ENCODE data around the gene ZSCAN5B. TPM values are rescaled to one million over a fixed set of nuclear protein-coding genes. Genes with fewer than 3 reads are reported as not detected.

ZSCAN5B gene
- total RNA-seq, 4 donors from 2014 or later = 1.2 TPM; not detected in 3

DNA sequence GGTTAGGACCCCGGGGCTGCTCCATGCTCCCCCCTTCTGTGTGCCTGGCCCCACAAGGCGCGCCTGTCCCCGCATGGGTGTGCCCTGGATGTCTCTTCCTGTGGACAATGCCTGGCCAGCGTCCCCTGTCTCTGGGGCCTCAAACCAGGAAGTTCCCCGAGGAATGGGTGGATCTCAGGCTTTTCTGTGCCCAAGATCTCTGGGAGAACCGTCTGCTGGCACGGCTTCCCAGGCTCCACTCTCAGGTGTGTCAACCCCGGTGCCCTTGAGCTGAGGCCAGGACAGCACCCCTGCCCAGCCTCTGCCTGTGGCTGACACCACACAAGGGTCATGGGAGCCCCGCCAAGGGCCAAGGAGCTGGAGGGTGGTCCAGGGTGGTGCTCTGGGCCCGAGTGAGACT, 40.8 kb downstream of the ZSCAN5B start:
- Histone ChIP-seq H3K27me3 (no peaks in the 10 kb centered on the region), H3K36me3 (peaks cover 15 to 77% (median 56%) of the 10 kb centered on the region in 4 donors), H3K27ac (replicated peaks in 1 of 4) (peak overlapping the region in 3 of 4 donors; percentile 14 to 39 (median 20)), H3K4me1 (peaks cover 0 to 16% (median 10%) of the 10 kb centered on the region in 4 donors), H3K4me3 (no peak overlapping the region), H3K9me3 (no peaks in the 10 kb centered on the region)
- TF ChIP-seq POLR2A (IDR thresholded peaks at IDR 0.05; ENCODE audit: low read depth) = no peak
- TF ChIP-seq EP300 (IDR thresholded peaks at IDR 0.05) = no peak
- no peak for TF ChIP-seq POLR2AphosphoS5 (IDR thresholded peaks at IDR 0.05)
- TF ChIP-seq, protein P1, sequence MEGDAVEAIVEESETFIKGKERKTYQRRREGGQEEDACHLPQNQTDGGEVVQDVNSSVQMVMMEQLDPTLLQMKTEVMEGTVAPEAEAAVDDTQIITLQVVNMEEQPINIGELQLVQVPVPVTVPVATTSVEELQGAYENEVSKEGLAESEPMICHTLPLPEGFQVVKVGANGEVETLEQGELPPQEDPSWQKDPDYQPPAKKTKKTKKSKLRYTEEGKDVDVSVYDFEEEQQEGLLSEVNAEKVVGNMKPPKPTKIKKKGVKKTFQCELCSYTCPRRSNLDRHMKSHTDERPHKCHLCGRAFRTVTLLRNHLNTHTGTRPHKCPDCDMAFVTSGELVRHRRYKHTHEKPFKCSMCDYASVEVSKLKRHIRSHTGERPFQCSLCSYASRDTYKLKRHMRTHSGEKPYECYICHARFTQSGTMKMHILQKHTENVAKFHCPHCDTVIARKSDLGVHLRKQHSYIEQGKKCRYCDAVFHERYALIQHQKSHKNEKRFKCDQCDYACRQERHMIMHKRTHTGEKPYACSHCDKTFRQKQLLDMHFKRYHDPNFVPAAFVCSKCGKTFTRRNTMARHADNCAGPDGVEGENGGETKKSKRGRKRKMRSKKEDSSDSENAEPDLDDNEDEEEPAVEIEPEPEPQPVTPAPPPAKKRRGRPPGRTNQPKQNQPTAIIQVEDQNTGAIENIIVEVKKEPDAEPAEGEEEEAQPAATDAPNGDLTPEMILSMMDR (IDR thresholded peaks at IDR 0.05) = no peak
- intact Hi-C loops (cut with DNase I) = no loop called here
- DNase-seq (ENCODE audit: extremely low spot score) = no peak
- 71% methylated on average over 9 of the region's 11 CpGs for WGBS

DNA sequence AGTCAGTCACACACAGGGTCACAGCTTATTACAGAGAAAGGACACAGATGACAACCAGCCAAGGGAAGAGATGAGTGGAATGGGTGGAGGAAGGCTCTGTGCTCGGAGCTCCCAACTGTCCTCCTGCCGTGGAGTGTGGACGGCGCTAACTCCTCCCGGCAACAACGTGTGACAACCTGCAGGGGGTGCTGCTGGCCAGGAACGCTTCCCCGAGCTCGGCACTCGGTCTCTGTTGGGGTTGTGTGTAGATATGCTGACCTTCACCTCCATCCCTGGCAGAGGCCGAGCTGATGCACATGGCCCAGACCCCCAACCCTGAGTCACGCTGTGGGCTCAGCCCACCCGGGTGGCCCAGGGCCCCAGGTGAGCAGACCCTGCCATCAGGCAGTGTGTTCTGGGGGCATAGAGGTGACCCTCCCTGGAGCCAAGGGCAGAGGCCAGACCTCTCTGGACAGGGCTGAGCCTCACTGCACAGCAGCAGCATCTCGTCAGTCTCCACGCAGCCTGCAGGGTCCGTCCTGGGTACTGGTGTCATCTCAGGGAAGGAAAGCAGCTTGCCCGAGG, 42.4 kb downstream of the ZSCAN5B start:
- Histone ChIP-seq H3K9me3 (no peaks in the 10 kb centered on the region), H3K4me1 (peaks cover 4 to 18% (median 13%) of the 10 kb centered on the region in 4 donors), H3K27ac (replicated peaks in 1 of 4) (no peak overlapping the region), H3K4me3 (no peak overlapping the region), H3K36me3 (peaks cover 15 to 66% (median 41%) of the 10 kb centered on the region in 4 donors), H3K27me3 (no peaks in the 10 kb centered on the region)
- DNase-seq (ENCODE audit: extremely low spot score) = no peak
- intact Hi-C loops (cut with DNase I) = no loop called here
- 73% methylated on average over 9 of the region's 17 CpGs for WGBS
- TF ChIP-seq POLR2A (IDR thresholded peaks at IDR 0.05; ENCODE audit: low read depth) (no peak), EP300 (IDR thresholded peaks at IDR 0.05) (no peak)
- TF ChIP-seq, protein P1 (IDR thresholded peaks at IDR 0.05) = peak; percentile 15 to 49 (median 18)

DNA sequence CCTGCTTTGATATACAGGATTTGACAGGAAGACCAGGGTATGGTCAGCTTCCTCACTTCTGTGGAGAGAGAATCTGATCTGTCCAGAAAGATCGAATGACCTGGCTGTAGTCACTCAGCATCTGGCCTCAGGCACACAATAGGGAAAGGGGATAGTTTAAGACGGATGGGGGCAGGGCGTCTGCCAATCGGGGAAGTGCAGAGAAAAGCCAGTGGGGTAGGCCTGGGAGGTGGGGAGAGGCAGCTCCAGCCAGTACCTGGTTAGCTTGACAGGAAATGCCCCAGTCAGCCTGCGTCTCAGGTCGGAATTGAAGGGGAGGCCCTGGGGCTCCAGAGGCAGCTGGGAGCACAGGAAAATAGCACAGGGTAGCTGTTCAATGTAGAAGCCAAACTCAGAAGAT, 44.1 kb downstream of the ZSCAN5B start:
- H3K9me3 ChIP-seq = no peaks in the 10 kb centered on the region
- no peak overlapping the region for H3K4me3 ChIP-seq
- WGBS = 57% methylated on average over 6 of the region's 6 CpGs
- H3K27me3 ChIP-seq = no peaks in the 10 kb centered on the region
- H3K4me1 ChIP-seq = peaks cover 7 to 21% (median 16%) of the 10 kb centered on the region in 4 donors
- peaks cover 0 to 63% (median 32%) of the 10 kb centered on the region in 4 donors for H3K36me3 ChIP-seq
- intact Hi-C loops (cut with DNase I) = no loop called here
- TF ChIP-seq EP300 (IDR thresholded peaks at IDR 0.05) = no peak
- TF ChIP-seq, protein P1 (IDR thresholded peaks at IDR 0.05) = no peak
- no peak for TF ChIP-seq POLR2AphosphoS5 (IDR thresholded peaks at IDR 0.05)
- TF ChIP-seq POLR2A (IDR thresholded peaks at IDR 0.05; ENCODE audit: low read depth) = no peak
- peak overlapping the region in 2 of 4 donors; percentile 8 to 14 for H3K27ac ChIP-seq (replicated peaks in 1 of 4)
- DNase-seq (ENCODE audit: extremely low spot score) = no peak

DNA sequence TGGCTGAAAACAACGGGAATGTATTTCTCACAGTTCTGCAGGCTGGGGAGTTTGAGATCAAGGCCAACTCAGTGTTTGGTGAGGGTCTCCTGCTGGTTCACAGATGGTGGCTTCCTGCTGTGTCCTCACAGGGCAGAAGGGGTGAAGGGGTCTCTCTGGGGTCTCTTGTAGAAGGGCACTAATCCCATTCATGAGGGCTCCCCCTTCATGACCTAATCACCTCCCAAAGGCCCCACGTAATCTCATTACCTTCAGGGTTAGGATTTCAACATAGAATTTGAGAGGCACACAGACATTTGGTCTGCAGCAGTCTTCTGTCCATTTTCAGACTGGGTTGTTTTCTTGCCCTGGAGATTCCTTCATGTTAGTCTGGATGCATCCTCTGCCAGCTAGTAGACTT, 44.9 kb downstream of the ZSCAN5B start:
- H3K27ac ChIP-seq (replicated peaks in 1 of 4) = no peak overlapping the region
- intact Hi-C loops (cut with DNase I) = no loop called here
- H3K4me1 ChIP-seq = peaks cover 7 to 21% (median 16%) of the 10 kb centered on the region in 4 donors
- H3K4me3 ChIP-seq = no peak overlapping the region
- TF ChIP-seq EP300 (IDR thresholded peaks at IDR 0.05) (no peak), POLR2A (IDR thresholded peaks at IDR 0.05; ENCODE audit: low read depth) (no peak), POLR2AphosphoS5 (IDR thresholded peaks at IDR 0.05) (no peak)
- TF ChIP-seq, protein P1 (IDR thresholded peaks at IDR 0.05) = no peak
- H3K27me3 ChIP-seq = no peaks in the 10 kb centered on the region
- no peak for DNase-seq (ENCODE audit: extremely low spot score)
- H3K9me3 ChIP-seq = no peaks in the 10 kb centered on the region
- WGBS = 85% methylated on average over 2 of the region's 2 CpGs
- H3K36me3 ChIP-seq = peaks cover 0 to 63% (median 37%) of the 10 kb centered on the region in 4 donors

DNA sequence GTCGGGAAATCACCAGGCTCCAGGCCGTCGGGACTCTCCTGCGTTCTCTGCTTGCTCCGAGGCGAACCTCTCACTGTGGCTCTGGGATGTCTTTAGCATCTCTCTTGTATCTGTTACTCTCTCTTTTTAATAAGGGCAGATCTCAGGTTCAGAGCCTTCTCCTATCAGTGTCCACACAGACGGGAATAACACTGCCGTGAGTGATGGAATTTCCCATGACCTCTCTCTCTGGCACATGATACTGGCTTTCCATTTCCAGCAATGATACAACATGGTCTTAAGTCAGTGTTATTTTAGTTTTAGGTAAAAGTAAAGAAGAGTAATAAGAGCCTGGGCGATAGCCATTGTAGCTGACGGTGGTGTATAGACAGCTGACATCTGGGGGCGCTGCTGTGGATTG, 47.2 kb downstream of the ZSCAN5B start:
- intact Hi-C loops (cut with DNase I) = no loop called here
- peak overlapping the region in 1 of 4 donors; percentile 33 for H3K27ac ChIP-seq (replicated peaks in 1 of 4)
- peaks cover 11 to 59% (median 42%) of the 10 kb centered on the region in 4 donors for H3K36me3 ChIP-seq
- WGBS = 76% methylated on average over 9 of the region's 11 CpGs
- TF ChIP-seq, protein P1 (IDR thresholded peaks at IDR 0.05) = no peak
- no peak for TF ChIP-seq POLR2A (IDR thresholded peaks at IDR 0.05; ENCODE audit: low read depth)
- TF ChIP-seq POLR2AphosphoS5 (IDR thresholded peaks at IDR 0.05) = no peak
- no peak for TF ChIP-seq EP300 (IDR thresholded peaks at IDR 0.05)
- H3K4me1 ChIP-seq = peaks cover 7 to 19% (median 11%) of the 10 kb centered on the region in 4 donors
- DNase-seq (ENCODE audit: extremely low spot score) = no peak
- no peaks in the 10 kb centered on the region for H3K27me3 ChIP-seq
- no peak overlapping the region for H3K4me3 ChIP-seq
- no peaks in the 10 kb centered on the region for H3K9me3 ChIP-seq

All from esophagus muscularis mucosa (tissue), 4 donors.